ENCODE measurements around the gene QRSL1. TPM values are rescaled to one million over a fixed set of nuclear protein-coding genes. Genes with fewer than 3 reads are reported as not detected.

The QRSL1 gene
- total RNA-seq, 1 experiment from 2014 or later, result 19.0 TPM

GRCh38 chr6:106617302-106617701, 12.1 kb upstream of the QRSL1 start:
- no TSS peak for BruUV-seq (replicated peaks)
- H3K36me3 ChIP-seq (ENCODE audit: control insufficient read depth, insufficient read depth, low read length), result no peaks in the 10 kb centered on the region
- 0 out of 2 replicates have a peak, but pooled peaks cover 10% of the 10 kb centered on the region for H3K4me1 ChIP-seq
- no peaks in the 10 kb centered on the region for H3K9me3 ChIP-seq
- DNase-seq, result no peak
- Mint-ChIP-seq H3K4me3 (ENCODE audit: unreplicated experiment) (no peak overlapping the region), H3K4me1 (ENCODE audit: low read depth, unreplicated experiment) (no peaks in the 10 kb centered on the region), H3K27me3 (ENCODE audit: insufficient read depth, unreplicated experiment) (no peaks in the 10 kb centered on the region), H3K27ac (ENCODE audit: unreplicated experiment) (no peak overlapping the region), H3K9me3 (ENCODE audit: unreplicated experiment) (no peaks in the 10 kb centered on the region), H3K36me3 (ENCODE audit: insufficient read depth, unreplicated experiment) (no peaks in the 10 kb centered on the region)
- no peak for TF ChIP-seq CTCF (IDR thresholded peaks at IDR 0.05; ENCODE audit: insufficient read depth in 1 of 2, low read depth in 1 of 2, low read length in 1 of 2, severe bottlenecking in 1 of 2, unreplicated experiment in 1 of 2)
- ChIA-PET CTCF (no interaction called here), POLR2A (no interaction called here)
- H3K27me3 ChIP-seq (replicated peaks; ENCODE audit: control insufficient read depth, insufficient read depth, low read length), result no peaks in the 10 kb centered on the region
- intact Hi-C loops (cut with micrococcal nuclease; ENCODE audit: unreplicated experiment), result no loop called here
- no peak overlapping the region for H3K4me3 ChIP-seq (ENCODE audit: low read depth, low read length)

- no peaks in the 10 kb centered on the region for H3K9me3 Mint-ChIP-seq (ENCODE audit: unreplicated experiment)
- POLR2A ChIA-PET, result no interaction called here
- no peak overlapping the region for H3K4me3 Mint-ChIP-seq (ENCODE audit: unreplicated experiment)
- H3K27me3 Mint-ChIP-seq (ENCODE audit: insufficient read depth, unreplicated experiment), result no peaks in the 10 kb centered on the region
- DNase-seq, result no peak
- BruUV-seq (replicated peaks), result no TSS peak
- intact Hi-C loops (cut with micrococcal nuclease; ENCODE audit: unreplicated experiment), result no loop called here
- Histone ChIP-seq H3K9me3 (no peaks in the 10 kb centered on the region), H3K36me3 (ENCODE audit: control insufficient read depth, insufficient read depth, low read length) (no peaks in the 10 kb centered on the region), H3K27me3 (replicated peaks; ENCODE audit: control insufficient read depth, insufficient read depth, low read length) (no peaks in the 10 kb centered on the region), H3K4me1 (0 out of 2 replicates have a peak, but pooled peaks cover 10% of the 10 kb centered on the region), H3K4me3 (ENCODE audit: low read depth, low read length) (no peak overlapping the region)
- no peaks in the 10 kb centered on the region for H3K4me1 Mint-ChIP-seq (ENCODE audit: low read depth, unreplicated experiment)
- CTCF ChIA-PET, result no interaction called here
- no peak overlapping the region for H3K27ac Mint-ChIP-seq (ENCODE audit: unreplicated experiment)
- no peaks in the 10 kb centered on the region for H3K36me3 Mint-ChIP-seq (ENCODE audit: insufficient read depth, unreplicated experiment)
- no peak for TF ChIP-seq CTCF (IDR thresholded peaks at IDR 0.05; ENCODE audit: insufficient read depth in 1 of 2, low read depth in 1 of 2, low read length in 1 of 2, severe bottlenecking in 1 of 2, unreplicated experiment in 1 of 2)
Observed at GRCh38 chr6:106617857-106618256, 11.5 kb upstream of the QRSL1 start.

- H3K27me3 ChIP-seq (replicated peaks; ENCODE audit: control insufficient read depth, insufficient read depth, low read length), result no peaks in the 10 kb centered on the region
- ChIA-PET CTCF (no interaction called here), POLR2A (no interaction called here)
- Mint-ChIP-seq H3K4me1 (ENCODE audit: low read depth, unreplicated experiment) (no peaks in the 10 kb centered on the region), H3K36me3 (ENCODE audit: insufficient read depth, unreplicated experiment) (no peaks in the 10 kb centered on the region), H3K9me3 (ENCODE audit: unreplicated experiment) (no peaks in the 10 kb centered on the region), H3K27me3 (ENCODE audit: insufficient read depth, unreplicated experiment) (no peaks in the 10 kb centered on the region), H3K27ac (ENCODE audit: unreplicated experiment) (no peak overlapping the region), H3K4me3 (ENCODE audit: unreplicated experiment) (no peak overlapping the region)
- H3K36me3 ChIP-seq (ENCODE audit: control insufficient read depth, insufficient read depth, low read length), result no peaks in the 10 kb centered on the region
- TF ChIP-seq CTCF (IDR thresholded peaks at IDR 0.05; ENCODE audit: insufficient read depth in 1 of 2, low read depth in 1 of 2, low read length in 1 of 2, severe bottlenecking in 1 of 2, unreplicated experiment in 1 of 2), result no peak
- intact Hi-C loops (cut with micrococcal nuclease; ENCODE audit: unreplicated experiment), result no loop called here
- no TSS peak for BruUV-seq (replicated peaks)
- no peaks in the 10 kb centered on the region for H3K9me3 ChIP-seq
- H3K4me3 ChIP-seq (ENCODE audit: low read depth, low read length), result no peak overlapping the region
- 0 out of 2 replicates have a peak, but pooled peaks cover 10% of the 10 kb centered on the region for H3K4me1 ChIP-seq
- DNase-seq, result no peak
Observed at GRCh38 chr6:106618324-106618723, 11.1 kb upstream of the QRSL1 start.
